GDM1 (cell line): ENCODE results near the gene MYO9B.
"Not testable (repeated sequence)": the region's sequence is repeated elsewhere in the genome, so short reads cannot be mapped to it uniquely, and the experiment has no call there.

ENCODE experiments used
- DNase-seq: peaks from one replicate; lab custom pipeline; 2025; lab: John Stamatoyannopoulos, UW

The MYO9B gene

DNA sequence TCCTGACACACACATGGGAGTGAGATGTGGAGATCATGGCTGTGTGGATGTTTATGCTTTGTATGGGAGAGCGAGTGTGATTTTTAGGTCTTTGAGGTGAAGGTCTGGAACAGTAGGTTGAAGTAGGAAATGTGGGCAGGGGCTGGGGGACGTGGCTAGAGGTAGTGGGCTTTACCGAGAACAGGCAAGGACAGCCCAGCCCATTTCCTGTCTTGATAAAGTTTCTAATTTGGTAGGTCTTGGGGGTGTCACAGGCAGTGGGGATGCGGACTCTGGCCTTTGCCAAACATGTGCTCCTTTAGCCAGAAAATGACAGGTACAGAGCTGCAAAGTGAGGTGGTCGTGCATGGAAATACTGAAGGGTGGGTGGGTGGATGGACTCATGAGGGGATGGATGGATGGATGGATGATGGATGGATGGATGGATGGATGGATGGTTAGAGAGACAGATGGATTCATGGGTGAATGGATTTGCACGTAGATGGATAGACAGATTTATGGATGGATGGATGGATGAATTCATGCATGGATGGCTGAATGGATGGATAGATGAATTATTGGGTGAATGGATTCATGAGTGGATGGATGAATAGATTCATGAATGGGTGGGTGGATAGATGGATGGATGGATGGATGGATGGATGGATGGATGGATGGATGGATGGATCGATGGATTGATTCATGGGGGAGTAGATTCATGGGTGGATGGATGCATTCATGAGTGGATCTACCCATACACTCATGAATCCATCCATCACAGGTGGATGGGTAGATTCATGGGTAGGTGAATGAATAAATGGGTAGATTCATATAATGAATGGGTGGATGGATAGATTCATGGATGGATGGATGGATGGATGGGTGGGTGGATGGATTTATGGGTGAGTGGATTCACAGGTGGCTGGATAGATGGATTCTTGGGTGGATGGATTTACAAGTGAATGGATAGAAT lies 70.2 kb downstream of the MYO9B start:
- no peak for DNase-seq

DNA sequence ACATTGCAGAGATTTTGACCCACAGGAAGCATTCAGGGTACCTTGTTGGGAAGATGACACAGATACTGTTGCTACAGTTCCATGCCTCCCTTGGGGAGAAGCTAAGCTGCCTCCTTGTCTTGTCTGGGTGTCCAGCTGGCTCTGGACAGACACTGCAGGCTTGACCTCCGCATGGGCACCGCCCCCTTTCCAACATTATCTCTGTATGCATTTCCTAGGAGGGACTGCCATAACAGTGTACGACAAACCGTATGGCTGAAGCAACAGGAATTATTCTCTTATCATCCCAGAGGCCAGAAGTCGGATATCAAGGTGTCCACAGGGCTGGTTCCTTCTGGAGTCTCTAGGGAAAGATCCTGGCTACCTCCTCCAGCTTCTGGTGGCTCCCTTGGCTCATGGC lies 72.6 kb downstream of the MYO9B start:
- no peak for DNase-seq

DNA sequence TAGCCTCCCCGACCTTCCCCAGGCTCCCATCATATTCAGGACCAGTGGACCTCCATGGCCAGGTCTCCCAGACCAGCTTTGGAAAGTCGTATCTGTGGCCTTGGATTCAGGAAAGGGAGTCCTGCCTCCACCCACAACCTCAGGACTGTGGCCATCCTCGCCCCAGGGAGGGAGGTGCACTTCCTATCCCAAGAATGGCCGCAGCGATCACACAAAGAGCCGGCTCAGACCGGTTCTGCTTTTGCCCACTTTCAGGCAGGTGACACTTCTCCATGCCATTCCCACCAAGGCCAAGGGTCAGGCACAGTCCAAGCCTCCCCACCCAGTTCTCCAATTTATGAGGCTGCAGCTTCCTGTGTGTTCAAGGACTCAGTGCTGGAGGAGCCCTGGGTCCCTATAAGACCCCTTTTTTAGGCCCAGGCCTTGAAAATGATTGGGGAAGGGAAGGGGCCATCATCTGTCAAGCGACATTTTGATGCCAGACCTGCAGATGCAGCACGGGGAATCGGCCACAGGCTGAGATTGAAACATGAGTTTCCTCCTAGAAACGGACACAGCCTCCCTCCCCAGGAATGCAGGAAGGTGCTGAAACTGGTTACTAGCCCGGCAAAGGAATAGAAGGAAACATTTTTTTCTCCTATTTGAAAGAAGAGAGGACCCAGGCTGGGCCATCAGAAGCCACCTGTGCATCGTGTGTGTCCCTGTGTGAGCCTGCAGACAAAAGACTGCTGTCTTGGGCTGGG lies 74.0 kb downstream of the MYO9B start:
- DNase-seq = no peak

DNA sequence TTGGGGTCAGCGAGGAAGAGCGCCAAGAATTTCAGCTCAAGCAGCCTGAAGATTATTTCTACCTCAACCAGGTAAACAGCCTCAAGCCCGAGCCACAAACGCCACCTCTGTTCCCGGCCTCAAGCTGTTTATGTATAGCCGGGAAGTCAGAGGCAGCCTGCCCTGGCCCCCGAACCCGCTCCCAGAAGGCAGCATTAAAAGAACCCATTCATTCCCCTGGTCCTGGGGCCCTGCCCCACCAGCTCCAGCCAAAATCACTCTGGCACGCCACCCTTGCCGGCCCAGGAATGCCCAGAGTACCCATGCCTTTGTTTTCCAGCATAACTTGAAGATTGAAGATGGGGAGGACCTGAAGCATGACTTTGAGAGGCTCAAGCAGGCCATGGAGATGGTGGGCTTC lies 78.4 kb downstream of the MYO9B start:
- no peak for DNase-seq

DNA sequence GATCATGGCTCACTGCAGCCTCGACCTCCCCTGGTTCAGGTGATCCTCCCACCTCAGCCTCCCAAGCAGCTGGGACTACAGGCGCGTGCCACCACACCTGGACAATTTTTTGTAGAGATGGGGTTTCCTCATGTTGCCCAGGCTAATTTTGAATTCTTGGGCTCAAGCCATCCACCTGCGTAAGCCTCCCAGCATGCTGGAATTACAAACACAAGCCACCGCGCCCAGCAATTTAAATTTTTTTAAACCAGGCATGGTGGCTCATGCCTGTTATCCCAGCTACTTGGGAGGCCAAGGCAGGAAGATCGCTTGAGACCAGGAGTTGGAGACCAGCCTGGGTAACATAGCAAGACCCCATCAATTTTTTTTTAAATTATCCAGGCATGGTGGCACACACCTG lies 79.7 kb downstream of the MYO9B start:
- DNase-seq = no peak

DNA sequence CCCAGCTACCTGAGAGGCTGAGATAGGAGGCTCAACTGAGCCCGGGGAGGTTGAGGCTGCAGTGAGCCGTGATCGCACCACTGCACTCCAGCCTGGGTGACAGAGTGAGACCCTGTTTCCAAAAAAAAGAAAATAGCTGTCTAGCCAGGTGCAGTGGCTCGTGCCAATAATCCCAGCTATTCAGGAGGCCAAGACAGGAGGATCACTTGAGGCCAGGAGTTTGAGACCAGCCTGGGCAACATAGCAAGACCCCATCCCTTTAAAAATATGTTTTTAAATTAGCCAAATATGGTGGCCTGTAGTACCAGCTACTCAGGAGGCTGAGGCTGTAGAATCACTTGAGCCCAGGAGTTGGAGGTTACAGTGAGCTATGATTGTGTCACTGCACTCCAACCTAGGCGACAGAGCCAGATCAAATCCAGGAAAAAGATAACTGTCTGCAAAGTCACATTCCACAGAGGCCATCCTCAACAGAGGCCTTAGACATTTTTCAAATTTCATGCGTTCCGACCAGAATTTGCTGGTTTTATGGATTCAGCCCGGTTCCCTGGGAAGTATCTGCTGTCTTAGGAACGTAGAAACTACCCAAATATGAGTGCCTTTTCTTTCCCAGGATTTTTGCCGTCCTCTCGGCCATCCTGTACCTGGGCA lies 80.8 kb downstream of the MYO9B start:
- DNase-seq = no peak

DNA sequence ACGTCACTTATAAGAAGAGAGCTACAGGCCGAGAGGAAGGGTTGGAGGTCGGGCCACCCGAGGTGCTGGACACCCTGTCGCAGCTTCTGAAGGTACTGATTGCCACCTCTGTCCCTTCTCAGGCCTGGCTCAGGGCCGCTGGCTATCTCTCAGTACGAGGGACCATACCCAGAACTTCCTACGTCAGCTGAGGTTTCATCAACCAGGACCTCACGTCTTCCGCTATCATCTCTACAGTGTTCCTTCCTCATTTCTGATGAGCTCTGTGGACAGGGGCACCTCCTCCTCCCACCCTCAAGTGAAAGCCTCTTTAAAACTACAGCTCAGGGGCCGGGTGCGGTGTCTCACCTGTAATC lies 81.3 kb downstream of the MYO9B start:
- DNase-seq = no peak

DNA sequence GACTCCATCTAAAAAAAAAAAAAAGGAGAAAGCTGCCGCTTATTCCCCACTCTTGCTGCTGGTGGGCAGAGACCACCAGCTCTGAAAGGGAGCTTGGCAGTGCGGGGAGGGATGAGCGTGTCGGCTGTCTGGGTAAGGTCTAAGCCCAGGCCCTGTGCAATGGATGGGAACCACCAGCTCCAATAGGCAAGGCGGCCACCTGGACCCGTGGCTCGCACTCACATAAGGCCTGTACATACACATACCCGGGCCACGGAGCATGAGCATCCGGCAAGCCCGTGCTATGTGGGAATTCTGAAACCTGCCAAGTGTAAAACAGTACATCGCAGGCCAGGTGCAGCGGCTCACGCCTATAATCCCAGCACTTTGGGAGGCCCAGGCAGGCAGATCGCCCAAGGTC lies 83.0 kb downstream of the MYO9B start:
- no peak for DNase-seq

DNA sequence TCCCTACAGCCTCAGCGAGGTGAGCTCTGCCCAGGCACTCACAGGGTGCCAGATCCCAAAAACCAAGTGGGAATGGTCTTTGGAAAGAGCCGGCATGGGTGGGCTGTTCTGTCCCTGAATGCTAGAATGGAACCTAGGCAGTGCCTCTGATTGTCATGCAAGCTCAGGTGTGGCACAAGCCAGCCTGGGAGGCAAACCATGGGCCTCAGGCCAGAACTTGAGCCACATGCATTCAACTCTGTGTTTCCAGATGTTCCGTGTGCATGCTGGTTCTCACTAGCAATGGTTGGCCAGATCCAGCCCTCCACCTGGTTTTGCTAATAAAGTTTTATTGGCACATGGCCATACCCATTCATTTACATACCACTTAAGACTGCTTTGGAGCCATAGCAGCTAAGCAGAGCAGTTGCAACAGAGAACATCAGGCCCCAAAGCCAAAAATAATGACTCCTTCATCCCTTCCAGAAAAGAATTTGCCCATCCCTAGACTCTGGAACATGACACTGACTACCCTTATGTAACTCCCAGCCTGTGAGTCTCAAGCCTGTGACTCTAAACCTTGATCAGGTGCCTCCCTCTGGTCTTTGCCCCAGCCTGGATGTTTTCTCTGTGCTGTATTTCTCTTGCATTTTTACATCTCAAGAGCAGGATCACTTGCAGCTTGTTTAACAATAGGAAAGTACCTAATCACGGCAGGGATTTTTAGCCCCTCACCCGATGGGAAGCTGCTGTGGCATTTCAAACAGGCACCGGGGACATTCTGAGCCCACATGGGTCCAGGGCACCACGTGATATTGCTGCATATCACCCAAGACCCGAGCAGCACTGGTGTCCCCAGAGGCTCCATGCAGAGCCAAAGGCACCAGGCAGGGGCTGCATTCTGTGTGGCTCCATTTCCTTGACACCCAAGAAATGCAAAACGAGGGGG lies 84.2 kb downstream of the MYO9B start:
- no peak for DNase-seq

DNA sequence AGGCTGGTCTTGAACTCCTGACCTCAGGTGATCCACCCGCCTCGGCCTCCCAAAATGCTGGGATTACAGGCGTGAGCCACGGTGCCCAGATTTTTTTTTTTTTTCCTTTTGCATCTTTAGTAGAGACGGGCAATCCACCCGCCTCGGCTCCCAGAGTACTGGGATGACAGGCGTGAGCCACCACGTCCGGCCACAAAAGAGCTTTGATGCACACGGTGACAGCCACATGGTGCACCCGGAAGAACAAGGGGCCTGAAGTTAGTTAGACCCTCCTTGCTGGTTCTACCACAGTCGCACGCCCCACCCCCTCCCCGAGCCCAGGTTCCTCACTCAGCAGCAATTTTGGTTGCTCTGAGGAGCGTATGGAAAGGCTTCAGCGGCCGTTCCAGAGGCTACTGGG lies 85.3 kb downstream of the MYO9B start:
- no peak for DNase-seq

DNA sequence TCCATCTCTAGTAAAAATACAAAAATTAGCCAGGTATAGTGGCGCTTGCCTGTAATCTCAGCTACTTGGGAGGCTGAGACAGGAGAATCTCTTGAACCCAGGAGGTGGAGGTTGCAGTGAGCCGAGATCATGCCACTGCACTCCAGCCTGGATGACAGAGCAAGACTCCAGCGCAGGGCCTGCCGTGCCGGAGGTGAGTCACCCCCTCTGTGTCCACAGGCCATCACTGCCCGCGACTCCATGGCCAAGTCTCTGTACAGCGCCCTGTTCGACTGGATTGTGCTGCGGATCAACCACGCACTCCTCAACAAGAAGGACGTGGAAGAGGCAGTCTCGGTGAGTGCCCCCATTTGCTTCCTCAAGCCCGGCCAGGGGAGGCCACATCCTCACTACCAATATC lies 86.6 kb downstream of the MYO9B start:
- DNase-seq = not testable (repeated sequence)

DNA sequence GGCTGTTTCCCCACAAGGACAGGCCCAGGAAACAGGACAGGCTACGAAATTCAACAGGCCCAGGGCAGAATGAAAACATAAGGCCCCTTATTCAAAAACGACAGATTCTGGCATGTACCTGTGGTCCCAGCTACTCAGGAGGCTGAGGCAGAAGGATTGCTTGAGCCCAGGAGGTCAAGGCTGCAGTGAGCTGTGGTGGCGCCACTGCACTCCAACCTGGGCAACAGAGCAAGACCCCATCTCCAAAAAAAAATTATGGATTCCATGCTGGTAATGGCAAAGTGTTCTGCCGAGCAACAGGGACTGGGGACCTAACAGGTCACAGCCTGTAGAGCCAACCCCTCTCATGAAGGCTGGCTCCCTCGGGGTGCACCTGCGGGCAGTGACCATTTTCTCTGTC lies 87.0 kb downstream of the MYO9B start:
- DNase-seq = no peak

DNA sequence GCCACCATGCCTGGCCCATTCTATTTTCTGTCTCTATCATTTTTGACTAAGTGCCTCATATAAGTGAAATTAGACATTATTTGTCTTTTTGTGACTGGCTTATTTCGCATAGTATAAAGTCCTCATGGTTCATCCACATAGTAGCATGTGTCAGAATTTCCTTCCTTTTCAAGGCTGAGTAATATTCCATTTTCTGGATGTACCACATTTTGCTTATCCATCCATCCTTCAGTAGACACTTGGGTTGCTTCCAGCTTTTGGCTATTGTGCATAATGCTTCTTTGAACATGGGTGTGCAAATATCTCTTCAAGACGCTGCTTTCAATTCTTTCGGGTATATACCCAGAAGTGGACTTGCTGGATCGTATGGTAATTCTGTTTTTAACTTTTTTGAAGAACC lies 88.1 kb downstream of the MYO9B start:
- no peak for DNase-seq

DNA sequence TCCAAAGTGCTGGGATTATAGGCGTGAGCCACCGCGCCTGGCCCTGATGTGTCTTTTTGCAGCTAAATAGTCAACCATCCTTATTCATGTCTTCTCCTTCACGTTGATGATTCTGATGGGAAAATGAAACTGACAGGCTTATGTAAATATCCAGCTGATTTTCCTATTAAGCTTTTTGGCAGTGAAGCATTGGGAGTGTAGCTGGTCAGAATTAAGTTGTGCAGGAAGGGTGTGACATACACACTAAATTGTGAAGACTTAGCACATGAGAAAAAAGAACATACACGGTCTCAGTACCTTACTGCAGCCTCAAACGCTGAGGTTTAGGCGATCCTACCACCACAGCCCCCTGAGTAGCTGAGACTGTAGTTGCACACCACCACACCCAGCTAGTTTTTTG lies 89.1 kb downstream of the MYO9B start:
- no peak for DNase-seq

DNA sequence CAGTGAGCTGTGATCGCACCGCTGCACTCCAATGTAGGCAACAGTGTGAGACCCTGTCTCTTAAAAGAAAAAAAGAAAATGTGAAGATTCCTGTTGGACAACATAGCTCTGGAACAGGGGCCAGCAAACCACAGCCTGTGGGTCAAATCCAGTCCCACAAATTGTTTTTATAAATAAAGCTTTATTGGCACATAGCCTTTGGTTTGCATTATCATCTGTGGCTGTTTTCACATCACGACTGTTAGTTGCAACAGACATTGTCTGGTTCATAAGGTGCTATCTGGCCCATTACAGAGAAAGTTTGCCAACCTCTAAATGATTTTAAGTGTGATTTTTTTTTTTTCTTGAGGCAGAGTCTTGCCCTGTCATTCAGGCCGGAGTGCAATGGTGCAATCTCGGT lies 90.1 kb downstream of the MYO9B start:
- DNase-seq = no peak

DNA sequence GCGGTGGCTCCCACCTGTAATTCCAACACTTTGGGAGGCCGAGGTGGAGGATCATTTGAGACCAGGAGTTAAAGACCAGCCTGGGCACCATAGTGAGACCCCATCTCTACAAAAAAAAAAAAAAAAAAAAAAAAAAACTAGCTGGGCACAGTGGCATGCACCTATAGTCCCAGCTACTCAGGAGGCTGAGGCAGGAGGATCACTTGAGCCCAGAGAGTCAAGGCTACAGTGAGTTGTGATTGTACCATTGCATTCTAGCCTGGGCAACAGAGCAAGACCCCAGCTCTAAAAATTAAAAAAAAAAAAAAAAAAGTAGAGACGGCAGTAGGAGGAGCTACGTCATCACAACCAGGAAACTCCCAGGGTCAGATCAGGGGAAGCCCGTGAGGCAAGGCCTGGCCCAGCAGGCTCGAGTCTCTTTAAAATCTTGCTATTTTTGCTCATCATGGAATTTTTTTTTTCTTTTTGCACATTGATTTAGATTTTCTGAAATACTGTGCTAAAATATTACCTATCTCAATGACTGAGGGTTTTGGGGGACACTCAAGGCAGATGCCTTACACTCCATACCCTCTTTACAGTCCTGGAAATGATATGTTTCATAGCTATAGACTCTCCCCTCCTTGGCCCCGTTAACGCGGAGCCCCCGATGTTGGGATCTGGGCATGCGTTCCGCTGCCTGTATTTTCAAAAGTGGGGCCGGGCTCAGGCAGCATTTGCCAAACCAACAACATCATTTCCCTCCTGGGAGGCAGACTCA lies 95.1 kb downstream of the MYO9B start:
- no peak for DNase-seq

DNA sequence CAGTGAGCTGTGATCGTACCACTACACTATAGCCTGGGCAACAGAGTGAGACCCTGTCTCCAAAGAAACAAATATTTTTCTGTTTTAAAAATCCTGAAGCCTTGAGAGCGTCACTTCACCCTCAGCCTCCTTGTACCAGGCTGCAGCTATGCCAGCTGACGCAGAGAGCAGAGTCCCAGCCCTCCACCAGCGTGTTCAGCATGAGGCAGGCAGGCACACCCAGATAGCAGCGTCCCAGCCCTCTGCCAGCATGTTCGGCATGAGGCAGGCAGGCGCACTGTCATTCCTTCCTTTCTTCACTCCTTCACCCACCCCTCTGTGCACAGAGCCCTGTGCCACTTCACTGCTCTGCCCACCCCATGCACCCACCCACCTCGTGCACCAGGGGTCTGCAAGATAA lies 96.3 kb downstream of the MYO9B start:
- no peak for DNase-seq

DNA sequence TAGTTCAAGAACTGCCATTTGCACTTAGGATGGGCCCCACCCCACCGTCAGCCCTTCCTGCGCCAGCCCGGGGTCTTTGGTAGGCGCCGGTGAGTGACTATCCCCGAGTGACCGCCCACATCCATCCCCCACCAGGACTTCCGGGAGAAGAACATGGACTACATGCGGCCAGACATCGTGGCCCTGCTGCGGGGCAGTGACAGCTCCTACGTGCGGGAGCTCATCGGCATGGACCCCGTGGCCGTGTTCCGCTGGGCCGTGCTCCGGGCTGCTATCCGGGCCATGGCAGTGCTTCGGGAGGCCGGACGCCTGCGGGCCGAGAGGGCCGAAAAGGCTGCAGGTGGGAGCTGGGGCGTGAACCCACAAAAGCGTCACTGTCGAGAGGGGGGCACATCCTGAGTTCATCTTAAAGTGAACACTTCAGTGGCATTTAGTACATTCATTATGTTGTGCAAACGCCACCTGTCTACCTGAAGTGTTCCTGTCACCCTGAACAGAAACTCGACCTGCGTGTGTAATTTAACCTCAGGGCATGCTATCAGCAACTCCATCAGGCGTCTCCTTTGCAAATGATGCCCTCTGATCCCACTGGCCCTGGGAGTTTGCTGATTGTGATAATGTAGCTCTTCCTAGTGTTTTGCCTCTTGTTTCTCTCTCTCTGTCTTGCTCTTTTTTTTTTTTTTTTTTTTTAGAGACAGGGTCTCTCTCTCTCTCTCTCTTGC lies 97.2 kb downstream of the MYO9B start:
- no peak for DNase-seq

DNA sequence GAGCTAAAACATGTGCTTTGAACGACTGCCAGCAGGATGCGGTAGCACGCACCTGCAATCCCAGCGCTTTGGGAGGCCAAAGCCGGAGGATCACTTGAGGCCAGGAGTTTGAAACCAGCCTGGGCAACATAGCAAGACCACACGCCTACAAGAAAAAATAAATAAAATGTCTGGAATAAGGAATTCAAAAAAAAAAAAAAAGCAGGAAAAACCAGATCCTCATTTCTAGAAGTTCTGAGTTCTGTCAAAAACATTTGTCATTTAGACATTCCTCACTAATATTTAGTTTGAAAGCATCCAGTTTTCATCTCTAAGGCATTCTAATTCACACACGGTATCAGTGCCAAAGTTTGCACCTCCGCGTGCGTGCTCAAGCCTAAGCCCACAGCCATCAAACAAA lies 102.7 kb downstream of the MYO9B start:
- no peak for DNase-seq

DNA sequence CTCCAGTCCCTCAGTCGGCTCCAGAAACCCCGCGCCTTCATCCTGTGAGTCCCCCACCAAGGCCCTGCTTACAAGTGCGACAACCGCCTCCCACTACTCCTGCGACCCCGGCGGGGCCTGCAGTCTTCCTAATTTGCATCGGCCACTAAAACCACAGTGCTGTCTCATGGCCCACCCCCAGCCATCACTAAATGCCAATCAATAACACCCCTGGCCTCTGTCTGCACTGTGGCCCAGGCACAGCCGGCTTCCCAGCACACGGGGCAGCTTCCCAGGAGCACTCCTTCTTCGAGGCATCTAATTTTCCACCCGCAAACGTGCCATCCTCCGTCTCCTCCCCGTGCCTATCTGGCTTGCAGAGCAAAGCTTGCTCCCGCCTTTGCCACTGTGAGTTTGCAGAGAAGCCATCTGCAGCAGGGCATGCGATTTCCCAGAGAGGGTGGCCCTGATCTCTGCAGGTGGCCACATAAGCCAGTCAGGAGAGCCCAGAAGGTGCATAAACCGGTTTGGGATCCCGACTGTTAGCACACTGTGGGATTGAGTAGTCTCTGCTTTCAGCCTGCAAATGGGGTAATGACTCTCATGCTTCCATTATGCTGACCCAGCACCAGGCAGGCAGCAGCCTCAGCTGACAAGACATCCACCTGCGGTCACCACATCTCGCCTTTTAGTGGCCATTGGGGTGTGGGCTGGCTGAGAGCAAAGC lies 105.6 kb downstream of the MYO9B start:
- DNase-seq = no peak
